ENCODE measurements around the gene IRF5.
A peak's percentile ranks its signal among the peaks of the same experiment; 100 is the strongest.

Gene IRF5

DNA sequence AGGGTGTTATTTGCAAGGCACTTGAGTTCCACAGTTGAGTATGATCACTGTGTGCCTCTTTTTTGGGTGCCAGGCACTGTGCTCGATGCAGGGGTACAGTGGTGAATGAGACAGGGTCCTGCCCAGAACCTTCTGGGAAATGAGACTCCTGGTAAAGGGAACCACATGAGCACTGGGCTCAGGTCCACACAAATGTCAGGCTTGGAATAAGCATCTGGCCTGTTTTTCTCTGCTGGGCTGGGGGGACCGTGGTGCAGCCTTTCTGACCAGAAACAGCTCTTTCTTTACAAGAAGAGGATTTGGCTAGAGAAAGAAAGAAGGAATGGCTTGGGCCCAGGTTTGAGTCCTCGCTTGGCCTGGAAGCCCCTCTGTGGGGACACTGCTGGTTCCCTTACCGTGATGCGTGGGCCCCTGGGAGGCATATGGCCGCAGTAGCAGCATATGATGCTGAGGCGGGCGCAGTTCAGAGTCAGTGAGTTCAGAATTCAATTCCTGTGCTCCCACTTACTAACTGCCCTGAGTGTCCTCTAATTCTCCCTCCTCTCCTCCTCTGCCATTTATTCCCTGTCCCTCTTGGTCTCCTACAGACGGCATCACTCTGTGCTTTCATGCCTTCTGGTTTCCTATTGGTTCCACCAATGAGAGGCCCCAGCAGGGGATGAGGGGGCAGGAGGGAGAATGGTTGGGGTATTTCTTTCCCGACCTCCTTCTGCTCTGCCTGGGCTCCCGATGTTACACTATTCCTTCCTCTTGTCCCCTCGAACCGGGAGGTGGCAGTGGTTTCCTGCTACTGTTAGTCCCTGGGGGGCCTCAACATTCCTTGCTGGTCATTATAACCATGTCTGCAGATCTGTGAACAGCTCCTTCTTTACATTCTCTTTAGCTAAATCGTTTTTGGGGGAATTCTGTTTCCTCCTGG lies 17.6 kb upstream of the IRF5 start:
- no peak for DNase-seq (ENCODE audit: low read depth in 2 of 2)

DNA sequence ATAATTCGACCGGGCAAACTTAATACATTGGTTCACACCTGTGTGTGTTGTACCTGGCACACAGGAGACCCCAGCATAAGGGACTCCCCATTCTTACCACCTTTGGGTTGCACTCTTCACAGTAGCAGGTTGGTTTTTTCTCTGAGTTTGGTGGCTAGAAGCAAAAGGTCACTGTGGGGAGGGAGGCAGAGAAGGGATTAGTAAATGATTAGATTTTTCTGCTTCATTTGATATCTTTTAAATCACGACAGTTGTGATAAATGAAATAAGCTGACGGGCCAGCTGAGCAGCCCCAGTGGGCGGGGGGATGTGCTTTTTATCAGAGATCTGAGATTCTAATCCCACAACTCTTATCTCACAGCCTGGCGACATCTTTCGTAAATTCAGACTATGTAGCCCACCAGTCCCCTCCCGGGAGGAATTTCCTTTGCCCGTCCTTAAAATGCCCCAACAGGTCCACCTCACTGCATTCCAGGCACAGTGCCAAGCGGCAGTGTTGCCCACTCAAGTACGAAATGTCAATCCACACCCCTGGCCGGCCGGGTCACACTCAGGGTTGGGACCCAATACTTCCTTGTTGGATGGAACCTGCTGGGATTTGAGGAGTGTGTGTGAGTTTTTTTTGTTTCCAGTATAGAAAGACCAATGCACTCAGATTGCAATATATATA lies 16.7 kb upstream of the IRF5 start:
- DNase-seq (ENCODE audit: low read depth in 2 of 2): no peak

DNA sequence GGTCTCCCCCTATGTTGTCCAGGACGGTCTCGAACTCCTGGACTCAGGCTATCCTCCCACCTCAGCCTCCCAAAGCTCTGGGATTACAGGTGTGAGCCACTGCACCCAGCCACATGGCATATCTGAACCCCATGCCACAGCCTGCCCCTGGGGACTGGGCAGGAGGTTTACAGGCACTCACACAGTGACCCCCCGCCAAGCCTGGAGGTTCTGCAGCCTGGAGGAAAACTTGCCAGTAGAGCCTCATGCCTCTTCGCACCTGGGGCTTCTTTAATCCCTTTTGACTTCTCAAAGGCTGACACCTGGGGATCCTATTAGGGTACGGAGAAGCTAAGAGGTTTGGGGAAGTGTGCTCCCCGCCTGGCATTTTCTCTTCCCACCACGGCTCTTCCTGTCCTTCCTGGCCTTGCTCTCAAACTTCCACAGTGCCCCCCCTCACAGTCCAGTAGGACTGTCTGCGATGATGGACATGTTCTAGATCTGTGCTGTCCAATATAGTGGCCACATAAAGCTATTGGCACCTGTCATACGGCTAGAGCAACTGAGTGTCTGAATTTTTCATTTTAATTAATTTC lies 15.8 kb upstream of the IRF5 start:
- DNase-seq (ENCODE audit: low read depth in 2 of 2): no peak

DNA sequence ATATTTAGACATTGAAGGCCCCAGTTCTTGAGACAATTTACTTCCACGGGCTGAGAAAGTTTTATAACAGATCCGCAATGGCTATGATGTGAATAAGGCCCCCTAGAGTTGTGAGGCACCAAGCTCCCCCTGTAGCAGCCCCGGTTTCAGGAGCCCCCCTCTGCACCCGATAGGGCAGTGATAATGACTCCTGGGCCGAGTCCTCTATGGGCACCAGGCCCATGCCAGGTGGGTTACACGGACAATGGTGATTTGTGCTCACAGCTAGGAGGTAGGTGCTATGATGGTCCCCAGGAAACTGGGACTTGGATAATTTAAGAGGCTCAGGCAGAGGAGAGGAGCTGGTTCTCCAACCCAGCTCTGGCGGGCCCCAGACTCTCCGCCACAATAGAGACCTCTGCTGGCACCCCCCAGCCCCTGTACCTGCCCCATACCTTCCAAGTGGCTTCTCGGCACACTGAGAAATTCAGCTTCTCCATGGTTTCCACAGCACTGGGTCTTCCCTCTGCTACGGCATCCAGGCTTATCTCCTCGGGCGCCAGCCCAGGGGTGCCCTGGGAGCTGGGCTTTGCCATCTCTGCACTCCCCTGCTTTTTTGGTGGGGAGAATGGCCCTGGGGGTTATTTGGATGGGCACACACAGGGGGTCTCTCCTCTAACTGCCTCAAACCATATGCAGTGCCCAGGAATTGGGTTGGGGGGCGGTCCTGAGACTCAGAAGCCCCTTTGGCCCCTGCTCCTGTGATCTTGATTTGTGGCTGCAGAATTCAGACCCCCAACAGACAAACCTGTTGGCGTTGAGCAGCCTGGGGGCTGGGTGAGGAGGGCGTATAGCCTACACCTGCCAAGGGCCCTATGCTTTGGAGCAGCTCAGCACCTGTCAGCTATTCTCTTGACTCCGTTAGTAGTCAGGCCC lies 15.0 kb upstream of the IRF5 start:
- DNase-seq (ENCODE audit: low read depth in 2 of 2): no peak

DNA sequence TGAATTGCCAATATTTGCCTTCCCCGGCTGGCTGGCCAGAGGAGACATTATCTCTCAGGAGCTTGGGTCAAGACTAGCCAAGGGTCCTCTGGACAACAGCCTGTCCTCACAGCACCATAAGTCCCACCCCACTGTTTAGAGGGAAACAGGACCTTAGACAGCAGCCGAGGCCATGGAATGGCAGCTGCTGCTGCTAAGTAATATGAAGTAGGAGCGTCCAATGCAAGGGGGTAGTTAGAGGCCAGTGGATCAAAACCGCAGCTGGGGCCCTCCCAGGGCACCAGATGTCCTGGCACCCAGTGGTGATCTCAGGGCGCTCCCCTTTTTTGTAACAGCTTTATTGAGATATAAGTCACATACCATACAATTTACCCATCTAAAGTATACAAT lies 14.3 kb upstream of the IRF5 start:
- DNase-seq (ENCODE audit: low read depth in 2 of 2): no peak

DNA sequence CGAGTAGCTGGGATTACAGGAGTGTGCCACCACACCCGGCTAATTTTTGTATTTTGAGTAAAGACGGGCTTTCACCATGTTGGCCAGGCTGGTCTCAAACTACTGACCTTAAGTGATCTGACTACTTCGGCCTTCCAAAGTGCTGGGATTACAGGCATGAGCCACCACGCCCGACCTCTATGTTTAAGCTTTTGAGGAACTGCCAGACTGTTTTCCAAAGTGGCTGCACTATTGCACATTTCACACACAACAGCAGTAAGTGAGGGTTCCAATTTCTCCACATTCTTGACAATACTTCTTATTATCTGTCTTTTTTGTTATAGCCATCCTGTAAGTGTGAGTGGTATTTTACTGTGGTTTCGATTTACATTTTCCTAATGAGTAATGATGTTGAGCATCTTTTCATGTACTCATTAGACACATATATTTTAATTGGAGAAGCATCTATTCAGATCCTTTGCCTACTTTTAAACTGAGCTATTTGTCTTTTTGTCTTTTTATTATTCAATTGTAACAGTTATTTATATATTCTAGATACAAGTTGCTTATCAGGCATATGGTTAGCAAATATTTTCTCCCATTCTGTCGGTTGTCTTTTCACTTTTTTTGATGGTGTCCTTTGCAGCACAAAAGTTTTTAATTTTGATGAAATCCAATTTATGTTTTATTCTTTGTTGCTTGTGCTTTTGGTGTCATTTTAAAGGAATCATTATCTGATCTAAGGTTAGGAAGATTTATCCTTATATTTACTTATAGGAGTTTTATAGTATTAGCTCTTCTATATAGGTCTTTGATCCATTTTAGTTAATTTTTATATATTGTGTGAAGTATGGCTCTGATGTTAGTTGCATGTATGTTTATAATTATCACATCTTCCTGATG lies 12.8 kb upstream of the IRF5 start:
- no peak for DNase-seq (ENCODE audit: low read depth in 2 of 2)

DNA sequence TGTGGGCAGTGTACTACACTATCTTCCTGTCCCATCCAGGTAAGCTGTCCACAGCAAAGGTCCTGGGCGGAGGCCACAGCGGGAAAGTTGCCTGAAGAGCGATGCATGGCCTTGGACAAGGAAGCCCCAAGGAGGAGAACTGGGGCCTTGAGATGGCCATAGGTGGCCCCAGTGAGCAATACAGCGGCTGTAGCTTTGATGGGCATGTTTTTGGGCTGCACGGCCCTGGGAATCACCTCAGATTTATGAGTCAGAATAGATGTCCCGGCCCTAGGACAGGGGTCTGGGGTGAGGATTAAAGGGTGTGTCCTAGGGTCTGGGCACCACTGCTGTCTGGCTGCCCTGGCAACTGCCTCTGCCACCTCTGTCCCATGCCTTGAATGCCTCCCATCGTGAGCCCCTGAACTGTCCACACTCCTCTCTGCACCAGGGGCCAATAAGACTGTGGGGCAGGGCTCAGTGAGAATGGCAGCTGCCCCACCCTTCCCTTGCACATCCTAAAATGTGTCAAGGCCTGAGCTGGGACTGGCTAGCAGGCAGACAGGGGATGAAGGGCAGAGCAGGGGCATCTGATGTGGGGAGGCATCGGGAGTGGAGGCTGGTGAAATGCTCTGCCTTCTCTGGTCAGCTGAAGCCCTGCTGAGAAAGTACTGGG lies 9.4 kb upstream of the IRF5 start:
- no peak for DNase-seq (ENCODE audit: low read depth in 2 of 2)

DNA sequence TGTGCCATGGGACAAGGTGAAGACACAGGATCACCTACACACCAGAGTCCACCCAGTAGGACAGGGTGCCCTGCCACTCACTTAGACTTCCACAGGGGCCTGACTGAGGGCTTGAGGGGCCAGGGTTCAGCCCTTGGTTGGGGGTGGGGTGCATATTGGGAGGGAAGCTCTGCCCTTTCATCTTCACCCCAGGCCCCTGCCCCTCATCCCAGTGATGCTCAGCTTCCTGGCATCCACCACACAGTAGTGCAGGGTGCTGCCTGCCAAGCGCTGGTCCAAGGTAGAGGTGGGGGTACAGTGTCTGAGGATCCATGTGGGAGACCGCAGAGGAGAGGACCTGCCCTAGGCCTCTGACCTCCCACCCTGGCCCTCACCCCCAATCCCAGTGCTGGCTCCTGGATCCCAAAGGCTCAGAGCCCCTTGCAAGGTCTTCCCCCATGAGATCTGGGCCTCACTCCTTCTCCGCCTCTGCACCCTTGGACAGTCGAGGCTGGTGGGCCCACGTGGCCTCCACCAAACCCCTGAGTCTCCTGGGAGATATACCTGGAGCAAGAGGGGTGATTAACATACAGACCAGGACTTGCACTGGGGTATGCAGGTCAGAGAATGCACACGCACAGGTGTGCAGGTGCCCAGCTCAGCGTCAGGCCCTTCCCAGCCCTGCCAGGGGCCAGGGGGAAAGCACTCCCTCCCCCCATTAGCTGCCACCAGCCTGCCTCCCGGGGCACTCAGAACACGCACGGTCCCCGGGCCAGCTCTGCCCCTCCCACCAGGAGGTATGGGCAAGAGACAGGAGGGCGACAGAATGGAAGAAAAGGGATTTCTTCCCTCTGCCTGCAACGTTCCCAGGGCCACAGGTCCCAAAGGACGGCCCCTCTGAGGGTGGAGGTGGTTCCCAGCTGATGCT lies 8.6 kb upstream of the IRF5 start:
- no peak for DNase-seq (ENCODE audit: low read depth in 2 of 2)

DNA sequence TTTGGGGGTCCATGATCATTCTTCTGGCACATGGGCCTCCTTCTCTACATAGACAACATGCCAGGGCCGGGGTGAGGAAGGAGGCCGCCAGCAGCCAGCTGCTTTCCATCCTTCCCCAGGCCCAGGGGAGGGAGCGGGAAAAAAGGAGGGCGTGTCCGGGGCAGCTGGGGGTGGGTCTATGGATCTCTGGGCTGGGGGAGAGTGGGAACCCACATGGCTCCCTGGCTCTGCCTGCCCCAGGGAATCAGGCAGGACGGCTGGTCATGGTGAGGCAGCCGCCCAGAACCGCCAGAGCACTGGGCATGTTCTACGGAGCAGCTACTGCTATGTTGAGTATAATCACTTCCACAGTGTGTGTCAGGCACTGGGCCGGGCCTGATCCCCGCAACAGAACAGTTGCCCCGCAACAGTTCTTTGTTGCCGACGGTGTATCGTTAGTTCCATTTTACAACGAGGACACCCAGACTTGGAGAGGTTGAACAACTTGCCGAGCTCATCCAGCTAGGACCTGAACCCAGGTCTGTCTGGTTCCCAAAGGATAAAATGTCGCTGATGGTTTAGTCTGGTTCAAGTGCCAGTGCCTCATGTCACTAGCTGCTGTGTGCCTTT lies 6.4 kb upstream of the IRF5 start:
- no peak for DNase-seq (ENCODE audit: low read depth in 2 of 2)

DNA sequence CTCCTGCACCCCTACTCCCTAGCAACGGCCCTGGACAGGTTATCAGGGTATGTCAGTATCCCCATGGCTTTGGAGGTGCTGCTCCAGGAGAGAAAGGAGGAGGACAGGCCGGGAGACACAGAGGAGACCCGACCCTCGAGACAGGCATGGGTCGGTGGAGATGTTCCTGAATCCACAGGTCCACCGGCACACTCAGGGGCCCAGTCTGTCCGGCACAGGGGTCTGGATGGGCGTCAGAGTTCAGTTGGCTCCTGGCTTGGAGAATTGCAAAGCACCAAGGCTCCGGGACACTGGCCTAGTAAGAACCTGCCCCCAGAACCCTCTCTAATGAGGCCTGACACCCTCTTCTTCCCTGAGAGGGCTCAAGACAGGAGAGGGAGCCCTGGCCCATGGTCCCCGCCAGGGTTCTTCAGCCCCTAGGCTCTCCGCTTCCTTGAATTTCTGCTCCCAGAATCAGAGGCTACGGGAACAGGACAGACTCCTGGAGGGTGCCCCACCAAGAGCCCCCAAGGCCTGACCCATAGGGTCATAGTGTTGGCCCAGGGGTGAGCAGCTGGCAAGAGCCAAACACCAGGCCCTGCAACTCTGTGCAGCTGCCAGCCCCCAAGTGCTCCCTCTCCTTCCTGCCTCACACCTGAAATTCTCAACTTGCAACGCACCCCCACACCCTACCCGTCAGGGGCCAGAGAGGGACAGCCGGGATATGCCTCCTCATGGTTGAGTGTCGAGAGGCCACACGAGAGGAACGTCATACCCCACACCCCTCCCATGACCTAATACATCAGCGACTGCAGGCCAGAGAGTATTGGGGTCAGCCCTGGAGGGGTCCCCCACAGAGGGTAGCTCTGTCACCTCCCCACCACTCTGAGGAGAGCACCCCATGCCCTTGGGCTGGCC lies 5.5 kb upstream of the IRF5 start:
- DNase-seq (ENCODE audit: low read depth in 2 of 2): no peak

DNA sequence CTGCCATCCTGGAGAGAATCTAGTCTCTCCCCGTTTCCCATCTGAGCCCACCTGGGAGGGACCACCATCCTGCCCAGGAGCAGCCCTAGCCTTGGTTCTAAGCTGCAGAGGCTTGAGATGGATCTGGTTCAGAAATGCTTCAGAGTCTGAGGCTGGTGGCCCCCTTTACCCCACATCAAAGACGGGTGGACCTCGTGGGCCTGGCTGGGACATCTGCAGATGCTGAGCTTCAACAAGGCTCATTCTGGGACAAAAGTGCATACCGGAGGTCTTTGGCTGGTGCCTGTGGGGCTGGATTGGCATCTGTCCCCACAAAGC lies 4.9 kb upstream of the IRF5 start:
- no peak for DNase-seq (ENCODE audit: low read depth in 2 of 2)

DNA sequence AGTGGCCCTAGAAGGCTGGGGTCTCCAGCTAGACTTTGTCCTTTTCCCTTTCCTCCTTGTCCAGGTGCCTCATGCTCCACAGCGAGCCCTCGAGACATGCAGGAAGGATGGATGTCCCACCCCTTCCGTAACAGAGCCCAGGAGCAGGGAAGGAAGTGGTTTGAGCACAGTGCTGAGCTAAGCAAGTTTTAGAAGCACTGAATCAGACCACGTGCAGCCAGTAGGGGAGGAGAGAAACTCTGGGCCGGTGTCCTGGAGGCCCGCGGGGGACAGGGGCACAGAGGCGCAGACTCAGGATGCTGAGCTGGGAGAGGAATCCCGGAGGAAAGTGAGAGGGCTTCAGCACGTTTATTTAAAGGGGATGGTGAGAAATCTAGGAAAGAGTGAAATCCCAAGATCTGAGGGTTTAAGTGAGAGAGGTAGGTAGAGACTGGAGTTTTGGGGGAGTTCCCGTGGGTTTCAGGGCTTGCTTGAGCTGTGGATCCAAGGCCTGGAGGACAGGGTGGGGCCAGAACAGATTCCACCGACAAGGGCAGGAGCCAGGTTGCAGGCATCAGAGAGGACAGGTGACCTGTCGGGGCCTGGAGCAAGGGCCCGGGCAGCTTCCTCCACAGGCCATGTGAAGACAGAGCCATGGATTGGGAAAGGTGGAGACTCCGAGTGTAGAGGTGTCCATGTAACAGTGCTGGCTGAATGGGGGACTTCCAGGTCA lies 4.4 kb upstream of the IRF5 start:
- DNase-seq (ENCODE audit: low read depth in 2 of 2): peak; percentile 16 to 25

DNA sequence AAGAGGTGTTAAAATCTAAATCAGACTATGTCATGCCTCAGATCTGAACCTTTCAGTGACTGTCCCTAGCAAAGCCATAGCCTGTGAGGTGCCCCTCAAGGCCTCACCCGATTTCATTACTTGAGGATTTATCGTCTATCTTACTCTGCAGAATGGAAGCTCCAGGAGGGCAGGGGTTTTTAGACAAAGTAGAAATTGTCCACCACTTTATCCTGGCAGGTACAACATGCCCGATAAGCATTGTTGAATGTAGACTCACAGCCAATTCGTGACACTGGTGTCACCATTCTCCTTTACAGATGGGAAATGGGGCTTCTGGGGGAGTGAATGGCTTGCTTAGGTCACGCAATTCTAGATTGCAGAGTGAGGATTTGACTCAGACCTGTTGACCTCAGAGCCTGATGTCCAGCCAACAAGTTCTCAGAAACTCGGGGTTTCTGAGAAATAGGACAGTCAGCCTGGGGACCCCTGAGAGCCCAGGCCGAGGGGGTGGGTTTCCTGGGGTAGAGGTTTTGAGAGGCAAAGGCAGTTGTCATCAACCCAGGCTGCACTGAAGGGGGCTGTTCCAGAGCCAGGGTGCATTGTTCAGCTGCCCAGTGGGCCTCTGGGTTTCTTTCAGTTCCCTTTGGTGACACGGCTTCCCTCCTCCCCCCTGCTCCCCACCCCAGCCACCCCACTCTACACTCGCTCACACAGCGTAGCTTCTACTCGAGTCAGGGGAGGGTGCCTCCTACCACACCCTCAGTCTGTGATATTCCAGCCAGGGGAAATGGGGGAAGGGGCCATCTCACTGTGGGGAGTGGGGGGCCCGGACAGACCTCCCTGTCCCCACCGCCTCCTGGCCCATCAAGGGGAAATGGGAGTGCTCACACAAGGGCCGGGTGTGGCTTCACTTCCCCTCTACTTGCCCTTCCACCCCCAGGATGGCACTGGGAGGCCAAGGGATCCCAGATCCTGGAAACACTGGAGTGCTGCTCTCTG lies 3.1 kb upstream of the IRF5 start:
- no peak for DNase-seq (ENCODE audit: low read depth in 2 of 2)

DNA sequence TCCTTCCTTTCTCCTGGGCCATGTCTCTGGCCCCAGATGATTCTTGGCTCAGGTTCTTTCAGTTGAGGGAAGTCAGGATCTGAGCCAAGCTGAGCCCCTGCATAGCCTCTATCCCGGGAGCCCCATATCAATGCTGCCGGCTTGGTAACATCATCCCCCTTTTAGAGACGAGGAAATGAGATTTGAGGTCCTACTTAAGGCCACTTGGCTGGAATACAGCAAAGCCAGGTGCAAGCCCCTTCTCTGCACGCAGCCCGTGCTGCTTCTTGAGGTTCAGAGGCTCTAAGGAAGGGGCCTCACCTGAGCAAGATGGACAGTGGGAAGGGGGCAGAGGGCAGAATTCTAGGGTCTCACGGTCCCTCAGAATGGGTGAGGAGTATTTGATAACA lies 2.4 kb upstream of the IRF5 start:
- no peak for DNase-seq (ENCODE audit: low read depth in 2 of 2)

DNA sequence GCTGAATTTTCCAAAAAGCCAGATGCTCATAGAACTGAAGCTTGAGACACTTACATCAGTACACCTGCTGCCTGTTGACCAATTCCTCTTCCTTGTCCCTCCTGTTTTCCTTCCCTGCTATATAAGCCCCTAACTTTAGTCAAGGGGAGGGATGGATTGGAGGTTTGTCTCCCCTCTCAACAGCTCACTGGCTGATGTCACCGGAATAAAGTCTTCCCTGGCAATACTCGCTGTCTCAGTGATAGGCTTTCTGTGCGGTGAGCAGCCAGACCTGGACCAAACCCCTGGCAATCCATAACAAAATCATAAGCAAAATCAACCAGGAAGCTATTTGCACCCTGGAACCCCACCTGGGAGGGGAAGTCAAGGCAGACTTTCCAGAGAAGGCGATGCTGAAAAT lies 929 bp upstream of the IRF5 start:
- DNase-seq (ENCODE audit: low read depth in 2 of 2): no peak

DNA sequence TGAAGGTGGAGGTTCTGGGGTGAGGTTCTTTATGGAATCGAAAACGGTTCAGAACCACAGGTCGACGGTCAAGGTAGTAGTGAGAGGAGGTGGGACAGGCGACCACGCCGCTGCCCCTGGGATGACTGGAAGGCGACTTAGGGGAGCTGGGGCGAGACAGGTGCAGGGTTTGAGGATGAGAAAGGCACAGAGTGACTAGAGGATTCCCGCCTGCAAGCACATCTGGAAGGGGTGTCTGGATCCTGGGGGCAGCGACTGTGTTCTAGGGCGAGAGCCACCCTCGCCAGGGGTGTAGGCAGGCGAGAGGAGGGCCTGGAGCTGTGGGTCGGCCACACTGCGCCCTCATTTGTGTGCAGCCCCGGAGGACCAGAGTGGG lies 468 bp upstream of the IRF5 start:
- no peak for DNase-seq (ENCODE audit: low read depth in 2 of 2)
